Articular chondrocyte of knee joint (primary cell): ENCODE data around the gene CALHM6. TPM values are rescaled to one million over a fixed set of nuclear protein-coding genes. Genes with fewer than 3 reads are reported as not detected.

Experiments
- total RNA-seq: library from RNA; depleted of rRNA; stranded (reverse); fragments of >200 nt; gene quantifications from 2 replicates; pipeline ENCODE4 v1.2.3, GENCODE V29; 2012

The CALHM6 gene
- 1.4 and 3.0 TPM in 2 replicates for total RNA-seq

GRCh38 chr6:116461331-116461931, at the start of gene CALHM6:
Gene CALHM6 (plus strand): TSS chr6:116461375. CDS start chr6:116461930, 555 bp downstream.

DNA sequence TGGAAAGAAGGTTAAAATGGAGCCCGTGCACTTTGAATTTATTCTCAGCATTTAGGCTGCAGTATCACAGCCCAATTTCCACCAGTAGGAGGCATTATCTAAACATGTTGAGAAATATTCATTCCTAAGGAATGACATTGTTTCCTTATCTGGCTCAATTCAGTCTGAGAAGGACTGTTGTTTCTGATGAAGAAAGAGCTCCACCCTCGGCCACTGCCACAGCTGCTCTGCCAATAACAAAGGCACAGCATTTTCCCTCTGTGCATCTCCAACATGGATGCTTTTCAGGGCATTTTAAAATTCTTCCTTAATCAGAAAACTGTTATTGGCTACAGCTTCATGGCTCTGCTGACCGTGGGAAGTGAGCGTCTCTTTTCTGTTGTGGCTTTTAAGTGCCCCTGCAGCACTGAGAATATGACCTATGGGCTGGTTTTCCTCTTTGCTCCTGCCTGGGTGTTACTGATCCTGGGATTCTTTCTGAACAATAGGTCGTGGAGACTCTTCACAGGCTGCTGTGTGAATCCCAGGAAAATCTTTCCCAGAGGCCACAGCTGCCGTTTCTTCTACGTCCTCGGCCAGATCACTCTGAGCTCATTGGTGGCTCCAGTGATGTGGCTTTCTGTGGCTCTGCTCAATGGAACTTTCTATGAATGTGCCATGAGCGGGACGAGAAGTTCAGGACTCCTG, 50.4 kb downstream of the CALHM6 start, which contains the start of gene CALHM5:
TSS of gene CALHM5 (plus strand) at position 216 of the 687 bp plus-strand sequence. CDS start at position 274, 58 bp downstream.

Other genes with a start within 250 kb of the CALHM6 start
- 17.5 and 22.3 TPM in 2 replicates for gene TSPYL4, start 207.3 kb upstream of the CALHM6 start, total RNA-seq
- gene TSPYL1, start 181.4 kb upstream of the CALHM6 start, total RNA-seq = 91.6 and 126 TPM in 2 replicates
- gene DSE, start 90.4 kb upstream of the CALHM6 start, total RNA-seq = 167 and 173 TPM in 2 replicates
- gene CALHM5, start 50.3 kb downstream of the CALHM6 start, total RNA-seq = 3.1 and 4.2 TPM in 2 replicates
- gene TRAPPC3L, start 84.3 kb downstream of the CALHM6 start, total RNA-seq = 0.11 and 0.13 TPM in 2 replicates
- gene CALHM4, start 92.4 kb downstream of the CALHM6 start, total RNA-seq = not detected in 2 replicates
- gene RWDD1, start 110.1 kb downstream of the CALHM6 start, total RNA-seq = 63.2 and 63.8 TPM in 2 replicates
- gene RSPH4A, start 155.1 kb downstream of the CALHM6 start, total RNA-seq = 0.13 and 0.22 TPM in 2 replicates
- gene ZUP1, start 207.4 kb downstream of the CALHM6 start, total RNA-seq = 10.8 and 13.3 TPM in 2 replicates
- 7.4 and 9.4 TPM in 2 replicates for gene KPNA5, start 219.8 kb downstream of the CALHM6 start, total RNA-seq